Measurements from ENCODE around the gene ZDHHC1.
"Not testable (repeated sequence)": the region's sequence is repeated elsewhere in the genome, so short reads cannot be mapped to it uniquely, and the experiment has no call there.

The ZDHHC1 gene

DNA sequence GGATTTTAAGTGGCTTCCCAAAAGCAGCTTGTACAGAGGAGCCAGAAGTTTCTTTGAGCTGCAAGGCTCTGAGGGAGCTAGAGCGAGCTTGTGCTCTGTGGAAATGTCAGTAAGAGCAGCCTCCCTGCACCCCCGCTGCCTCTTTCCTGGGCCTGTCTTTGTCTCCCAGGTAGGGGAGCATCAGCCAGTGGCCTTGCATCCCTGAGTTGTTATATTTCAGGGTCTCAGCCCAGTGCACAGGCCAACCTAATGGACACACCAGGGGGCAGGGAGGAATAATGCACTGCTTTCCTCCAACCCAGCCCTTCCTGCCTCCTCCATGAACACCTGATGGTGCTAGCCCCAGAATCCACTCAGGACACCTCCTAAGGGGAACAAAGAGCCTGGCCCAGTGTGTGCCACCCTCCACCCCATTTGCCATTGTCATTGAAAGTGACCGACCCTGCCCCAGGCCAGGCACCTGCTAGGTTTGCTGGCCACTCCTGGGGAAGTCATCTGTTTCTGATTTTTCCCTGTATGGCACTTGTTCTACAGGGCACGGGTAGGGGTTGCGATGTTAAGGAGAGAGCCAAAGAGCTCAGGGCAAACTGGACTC is 29.3 kb downstream of the ZDHHC1 start:
- TF ChIP-seq, protein P1, sequence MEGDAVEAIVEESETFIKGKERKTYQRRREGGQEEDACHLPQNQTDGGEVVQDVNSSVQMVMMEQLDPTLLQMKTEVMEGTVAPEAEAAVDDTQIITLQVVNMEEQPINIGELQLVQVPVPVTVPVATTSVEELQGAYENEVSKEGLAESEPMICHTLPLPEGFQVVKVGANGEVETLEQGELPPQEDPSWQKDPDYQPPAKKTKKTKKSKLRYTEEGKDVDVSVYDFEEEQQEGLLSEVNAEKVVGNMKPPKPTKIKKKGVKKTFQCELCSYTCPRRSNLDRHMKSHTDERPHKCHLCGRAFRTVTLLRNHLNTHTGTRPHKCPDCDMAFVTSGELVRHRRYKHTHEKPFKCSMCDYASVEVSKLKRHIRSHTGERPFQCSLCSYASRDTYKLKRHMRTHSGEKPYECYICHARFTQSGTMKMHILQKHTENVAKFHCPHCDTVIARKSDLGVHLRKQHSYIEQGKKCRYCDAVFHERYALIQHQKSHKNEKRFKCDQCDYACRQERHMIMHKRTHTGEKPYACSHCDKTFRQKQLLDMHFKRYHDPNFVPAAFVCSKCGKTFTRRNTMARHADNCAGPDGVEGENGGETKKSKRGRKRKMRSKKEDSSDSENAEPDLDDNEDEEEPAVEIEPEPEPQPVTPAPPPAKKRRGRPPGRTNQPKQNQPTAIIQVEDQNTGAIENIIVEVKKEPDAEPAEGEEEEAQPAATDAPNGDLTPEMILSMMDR (IDR thresholded peaks at IDR 0.05; ENCODE audit: low read depth, low read length), result no peak

DNA sequence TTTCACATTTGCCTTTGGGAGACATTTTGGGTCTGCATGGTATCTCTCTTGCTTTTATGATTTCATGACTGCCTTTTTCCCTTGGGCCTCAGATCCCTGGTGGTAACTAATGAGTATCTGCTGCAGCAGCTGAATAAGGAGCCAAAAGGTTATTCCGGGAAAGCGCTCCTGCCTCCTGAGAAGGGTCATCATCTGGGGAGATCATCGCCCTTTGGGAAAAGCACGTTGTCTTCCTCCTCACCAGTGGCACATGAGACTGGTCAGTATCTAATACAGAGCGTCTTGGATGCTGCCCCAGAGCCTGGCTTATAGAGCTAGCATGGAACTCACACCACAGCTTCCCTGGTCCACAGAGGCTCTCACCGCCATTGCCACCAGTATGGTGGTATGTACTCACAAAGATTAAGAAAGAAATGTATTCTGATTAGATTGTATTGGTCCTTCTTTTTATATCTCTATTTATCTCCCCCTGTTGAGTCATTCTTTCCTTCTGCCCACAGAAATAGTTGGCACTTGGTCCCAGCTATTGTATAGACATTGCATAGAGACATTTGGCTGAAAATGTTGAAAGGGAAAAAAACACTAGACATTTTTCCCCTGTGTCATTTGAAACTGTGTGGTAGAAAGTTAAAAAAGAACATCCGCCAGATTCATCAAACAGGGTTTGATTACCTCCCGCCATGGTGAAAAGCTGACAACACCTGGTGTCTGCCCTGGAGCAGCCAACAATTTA is 31.3 kb downstream of the ZDHHC1 start:
- TF ChIP-seq, protein P1 (IDR thresholded peaks at IDR 0.05; ENCODE audit: low read depth, low read length), result no peak
- no peak overlapping the region for H3K4me3 ChIP-seq (ENCODE audit: low read depth, low read length)

More for the DNA sequence above, 29.3 kb downstream of the ZDHHC1 start:
- H3K4me3 ChIP-seq (ENCODE audit: low read depth, low read length), result no peak overlapping the region

DNA sequence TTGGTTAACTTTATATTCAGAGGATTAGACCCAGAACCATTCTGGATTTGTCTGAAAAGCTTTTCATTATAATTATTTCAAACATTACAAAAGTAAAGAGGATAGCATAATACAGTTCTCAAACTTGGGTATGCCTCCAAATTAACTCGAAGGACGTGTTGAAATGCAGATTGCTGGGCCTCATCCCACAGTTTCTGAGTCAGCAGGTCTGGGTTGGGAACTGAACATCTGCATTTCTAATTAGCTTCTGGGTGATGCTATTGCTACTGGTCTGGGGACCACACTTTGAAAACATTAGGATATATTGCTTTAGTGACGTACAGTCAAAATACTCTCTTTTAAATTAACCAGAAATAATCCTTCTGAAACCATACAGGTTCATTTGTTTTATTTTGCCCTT is 33.0 kb downstream of the ZDHHC1 start:
- TF ChIP-seq, protein P1 (IDR thresholded peaks at IDR 0.05; ENCODE audit: low read depth, low read length), result no peak
- H3K4me3 ChIP-seq (ENCODE audit: low read depth, low read length), result no peak overlapping the region

DNA sequence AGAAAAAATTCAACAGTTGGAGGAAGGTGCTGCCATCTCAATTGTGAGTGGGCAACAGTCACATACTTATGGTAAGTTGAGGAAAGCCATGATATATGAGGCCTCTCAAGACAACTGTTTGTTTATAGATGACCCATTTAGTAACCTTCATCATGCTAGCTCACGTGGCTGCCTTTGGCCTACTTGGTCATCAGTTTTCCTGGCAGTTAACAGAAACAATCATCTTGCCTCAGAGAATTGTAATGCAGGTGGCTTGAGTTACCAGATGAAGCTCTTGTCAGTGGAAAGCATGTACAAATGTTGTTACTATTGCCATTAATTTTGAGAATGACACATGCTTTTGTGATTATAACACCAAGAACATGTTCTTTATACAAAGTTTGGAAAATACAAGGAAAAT is 37.6 kb downstream of the ZDHHC1 start:
- H3K4me3 ChIP-seq (ENCODE audit: low read depth, low read length), result no peak overlapping the region
- TF ChIP-seq, protein P1 (IDR thresholded peaks at IDR 0.05; ENCODE audit: low read depth, low read length), result no peak

DNA sequence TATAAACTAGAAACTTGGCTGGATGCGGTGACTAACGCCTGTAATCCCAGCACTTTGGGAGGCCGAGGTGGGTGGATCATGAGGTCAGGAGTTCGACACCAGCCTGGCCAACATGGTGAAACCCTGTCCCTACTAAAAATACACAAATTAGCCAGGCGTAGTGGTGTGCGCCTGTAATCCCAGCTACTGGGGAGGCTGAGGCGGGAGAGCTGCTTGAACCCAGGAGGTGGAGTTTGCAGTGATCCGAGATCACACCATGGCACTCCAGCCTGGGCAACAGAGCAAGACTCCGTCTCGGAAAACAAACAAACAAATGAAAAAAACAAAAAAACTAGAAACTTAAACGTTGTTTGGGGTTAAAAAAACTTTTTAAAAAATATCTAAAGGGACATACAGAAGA is 40.3 kb downstream of the ZDHHC1 start:
- H3K4me3 ChIP-seq (ENCODE audit: low read depth, low read length), result not testable (repeated sequence)

DNA sequence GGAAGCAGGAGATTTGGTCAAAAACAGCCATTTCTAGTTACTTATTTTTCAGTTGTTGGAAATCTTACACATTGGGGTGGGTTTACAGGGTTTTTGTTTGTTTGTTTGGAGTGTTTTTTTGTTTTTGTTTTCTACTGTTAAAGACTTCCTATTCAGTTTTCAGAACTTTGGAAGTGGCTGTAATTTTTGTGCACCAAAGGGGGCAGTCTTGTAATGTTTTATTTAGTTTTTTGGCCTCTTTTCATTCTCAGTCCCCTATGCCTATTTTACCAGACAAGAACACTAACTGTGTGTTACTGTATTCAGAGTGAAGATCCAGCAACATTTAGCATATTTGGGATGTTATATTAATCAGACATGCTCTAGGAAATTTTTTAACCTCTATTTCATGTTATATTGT is 43.6 kb downstream of the ZDHHC1 start:
- H3K4me3 ChIP-seq (ENCODE audit: low read depth, low read length), result no peak overlapping the region
- TF ChIP-seq, protein P1 (IDR thresholded peaks at IDR 0.05; ENCODE audit: low read depth, low read length), result peak; percentile 24; the same call in 1 of the 2 replicates

DNA sequence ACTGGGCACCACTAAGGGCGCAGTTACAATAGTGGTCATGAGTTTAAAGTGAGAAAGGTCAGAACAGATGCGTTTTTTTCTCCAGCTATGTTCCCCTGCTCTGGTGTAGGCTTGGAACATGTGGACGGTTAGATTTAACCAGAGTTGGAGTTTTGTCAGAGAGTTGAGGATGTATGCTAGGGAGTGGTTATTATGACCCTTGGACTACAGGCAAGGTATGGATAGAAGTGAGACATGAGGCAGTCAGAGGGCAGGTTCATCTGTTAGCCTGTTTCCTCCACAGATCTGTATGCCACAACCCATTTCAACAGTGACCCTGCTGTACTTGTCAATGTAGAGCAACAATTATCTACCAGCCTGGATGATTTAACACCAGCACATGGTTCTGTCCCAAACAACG is 45.6 kb downstream of the ZDHHC1 start:
- no peak overlapping the region for H3K4me3 ChIP-seq (ENCODE audit: low read depth, low read length)
- TF ChIP-seq, protein P1 (IDR thresholded peaks at IDR 0.05; ENCODE audit: low read depth, low read length), result no peak

All from WI38 (cell line).